ENCODE measurements around the gene ANKS1A. TPM values are rescaled to one million over a fixed set of nuclear protein-coding genes. Genes with fewer than 3 reads are reported as not detected.

Gene ANKS1A
- total and polyA plus RNA-seq, 11 donors, result 11.0 to 49.5 (median 29.3) TPM

DNA sequence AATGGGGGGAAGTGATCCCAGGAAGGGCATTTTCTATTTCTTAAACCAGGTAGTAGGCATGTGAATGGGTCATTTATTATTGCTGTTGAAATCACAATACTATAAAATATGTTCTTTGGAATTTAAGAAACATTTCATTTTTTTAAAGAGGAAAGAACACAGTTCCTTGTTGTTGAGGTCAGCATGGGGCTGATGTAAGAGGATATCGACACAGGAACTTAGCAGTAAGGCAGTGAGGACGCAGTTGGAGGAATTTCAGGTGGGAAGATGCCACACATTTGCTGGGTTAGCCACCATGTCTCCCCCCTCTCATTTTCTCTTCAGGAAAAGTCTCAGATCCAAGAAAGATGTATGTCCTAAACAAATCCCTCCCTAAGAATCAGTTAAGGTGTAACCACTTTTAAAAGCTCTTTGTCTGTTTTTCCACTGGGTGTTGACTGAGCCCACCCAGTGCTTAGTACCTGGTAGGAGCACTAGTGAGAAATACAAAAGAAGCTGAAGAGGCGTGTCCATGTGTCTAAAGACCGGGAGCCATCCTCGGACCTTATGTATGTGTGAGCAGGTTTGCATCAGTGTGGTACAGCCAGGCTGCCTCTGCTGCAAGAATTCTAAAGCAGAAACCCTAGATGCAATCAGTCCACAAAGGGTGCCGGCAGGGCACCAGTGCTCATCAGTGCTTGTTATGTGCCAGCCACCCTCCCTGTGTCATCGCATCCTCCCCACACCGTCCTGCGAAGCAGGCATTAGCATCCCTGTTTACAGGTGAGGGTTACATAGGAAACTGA lies 153.2 kb downstream of the ANKS1A start:
- ATAC-seq (peak in 1 of 4 donors; percentile 40), DNase-seq (no peak)
- TF ChIP-seq, protein P1, sequence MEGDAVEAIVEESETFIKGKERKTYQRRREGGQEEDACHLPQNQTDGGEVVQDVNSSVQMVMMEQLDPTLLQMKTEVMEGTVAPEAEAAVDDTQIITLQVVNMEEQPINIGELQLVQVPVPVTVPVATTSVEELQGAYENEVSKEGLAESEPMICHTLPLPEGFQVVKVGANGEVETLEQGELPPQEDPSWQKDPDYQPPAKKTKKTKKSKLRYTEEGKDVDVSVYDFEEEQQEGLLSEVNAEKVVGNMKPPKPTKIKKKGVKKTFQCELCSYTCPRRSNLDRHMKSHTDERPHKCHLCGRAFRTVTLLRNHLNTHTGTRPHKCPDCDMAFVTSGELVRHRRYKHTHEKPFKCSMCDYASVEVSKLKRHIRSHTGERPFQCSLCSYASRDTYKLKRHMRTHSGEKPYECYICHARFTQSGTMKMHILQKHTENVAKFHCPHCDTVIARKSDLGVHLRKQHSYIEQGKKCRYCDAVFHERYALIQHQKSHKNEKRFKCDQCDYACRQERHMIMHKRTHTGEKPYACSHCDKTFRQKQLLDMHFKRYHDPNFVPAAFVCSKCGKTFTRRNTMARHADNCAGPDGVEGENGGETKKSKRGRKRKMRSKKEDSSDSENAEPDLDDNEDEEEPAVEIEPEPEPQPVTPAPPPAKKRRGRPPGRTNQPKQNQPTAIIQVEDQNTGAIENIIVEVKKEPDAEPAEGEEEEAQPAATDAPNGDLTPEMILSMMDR (IDR thresholded peaks at IDR 0.05), result no peak
- no peaks in the 10 kb centered on the region for H3K27me3 ChIP-seq
- peaks cover 19 to 88% (median 68%) of the 10 kb centered on the region in 12 donors for H3K4me1 ChIP-seq
- 87 to 90% (median 88%) methylated on average over 9 of the region's 9 CpGs for WGBS, 4 donors
- peaks cover 0 to 21% (median 11%) of the 10 kb centered on the region in 9 donors for H3K36me3 ChIP-seq
- H3K4me3 ChIP-seq, result no peak overlapping the region
- intact Hi-C loops (cut with DNase I), result no loop called here
- peak overlapping the region in 11 of 12 donors; percentile 66 to 93 (median 83) for H3K27ac ChIP-seq
- no peaks in the 10 kb centered on the region for H3K9me3 ChIP-seq

DNA sequence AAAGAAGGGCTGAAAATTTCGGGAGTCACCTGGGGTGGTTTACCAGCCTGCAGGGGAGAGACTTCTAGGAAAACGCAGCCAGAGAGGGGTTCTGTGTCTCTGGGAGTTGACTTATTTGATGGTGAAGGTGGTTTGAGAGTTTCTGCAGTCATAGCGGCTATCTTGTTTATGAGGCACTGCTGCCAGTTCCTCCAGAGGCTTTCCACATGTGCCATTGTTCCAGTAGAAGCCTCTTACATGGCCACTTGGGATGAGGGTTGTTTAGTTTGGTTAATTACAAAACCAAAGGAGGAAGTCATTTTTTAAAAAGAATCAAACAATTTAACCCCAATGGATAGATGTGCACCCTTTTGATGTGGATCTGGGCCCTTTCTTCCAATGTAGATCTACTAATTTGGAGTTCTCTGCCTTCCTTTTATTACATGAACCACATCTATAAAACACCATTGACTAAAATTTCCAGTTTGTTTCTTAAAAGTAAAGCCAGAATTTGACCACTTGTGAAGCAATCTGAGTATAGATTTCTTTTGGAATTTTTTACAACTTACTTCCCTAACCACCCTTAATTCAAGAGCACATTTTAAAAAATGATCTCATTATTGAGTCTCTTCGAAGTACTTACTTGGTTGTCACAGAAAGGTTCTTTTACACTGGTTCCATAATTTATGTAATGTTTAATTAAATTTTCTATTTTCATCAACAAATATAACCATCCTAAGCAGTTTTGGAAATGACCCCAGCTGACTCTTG lies 154.5 kb downstream of the ANKS1A start:
- H3K4me1 ChIP-seq, result peaks cover 29 to 90% (median 80%) of the 10 kb centered on the region in 12 donors
- H3K27me3 ChIP-seq, result no peaks in the 10 kb centered on the region
- peak overlapping the region; percentile 66 to 93 (median 83) for H3K27ac ChIP-seq
- H3K36me3 ChIP-seq, result peaks cover 0 to 14% (median 8%) of the 10 kb centered on the region in 9 donors
- intact Hi-C loops (cut with DNase I), result no loop called here
- ATAC-seq (no peak), DNase-seq (no peak)
- no peak overlapping the region for H3K4me3 ChIP-seq
- 61 to 76% (median 72%) methylated on average over 4 of the region's 4 CpGs for WGBS, 4 donors
- H3K9me3 ChIP-seq, result no peaks in the 10 kb centered on the region
- TF ChIP-seq, protein P1 (IDR thresholded peaks at IDR 0.05), result no peak
- TF ChIP-seq POLR2A (IDR thresholded peaks at IDR 0.05), result no peak

DNA sequence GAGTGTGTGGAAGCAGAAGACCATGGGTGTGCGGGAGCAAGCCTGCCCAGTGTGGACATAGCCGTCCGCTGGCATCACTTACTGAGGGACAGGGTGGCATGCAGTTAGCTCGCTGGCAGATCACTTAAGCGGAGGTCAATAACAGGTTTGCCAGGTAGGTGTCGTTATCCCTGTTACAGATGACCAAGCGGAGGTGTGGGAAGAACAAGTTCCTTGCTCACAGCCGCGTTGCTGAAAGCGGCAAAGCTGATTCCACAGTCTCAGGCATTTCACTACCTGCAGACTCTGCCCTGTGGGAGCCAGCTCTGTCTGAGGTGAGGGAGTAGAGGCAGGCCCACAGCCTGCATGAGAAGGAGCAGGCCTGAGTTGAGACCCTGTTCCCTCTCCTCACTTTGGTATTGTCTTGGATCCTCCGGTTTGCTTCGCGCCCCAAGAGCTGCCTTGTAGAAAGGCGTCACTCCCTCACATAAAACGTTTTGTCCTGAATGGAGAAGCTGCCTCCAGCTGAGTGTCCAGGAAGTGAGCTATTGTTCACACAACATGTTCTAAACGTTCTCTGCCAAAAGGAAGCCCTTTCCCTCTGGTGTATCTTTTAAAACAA lies 155.2 kb downstream of the ANKS1A start:
- H3K27ac ChIP-seq, result peak overlapping the region; percentile 66 to 93 (median 83)
- H3K9me3 ChIP-seq, result no peaks in the 10 kb centered on the region
- H3K36me3 ChIP-seq, result peaks cover 0 to 11% (median 8%) of the 10 kb centered on the region in 9 donors
- H3K4me3 ChIP-seq, result no peak overlapping the region
- H3K27me3 ChIP-seq, result no peaks in the 10 kb centered on the region
- WGBS, 4 donors, result 54 to 63% (median 59%) methylated on average over 16 of the region's 16 CpGs
- peak in 3 of 5 donors; percentile 49 to 55 (median 51) for DNase-seq
- TF ChIP-seq, protein P1 (IDR thresholded peaks at IDR 0.05), result no peak
- TF ChIP-seq POLR2A (IDR thresholded peaks at IDR 0.05), result no peak
- peaks cover 29 to 97% (median 87%) of the 10 kb centered on the region in 12 donors for H3K4me1 ChIP-seq
- intact Hi-C loops (cut with DNase I), result no loop called here
- ATAC-seq, result peak; percentile 38 to 76 (median 55)
